Peyer's patch (tissue), 4 donors: ENCODE measurements around the gene ZMAT5. TPM values are rescaled to one million over a fixed set of nuclear protein-coding genes. Genes with fewer than 3 reads are reported as not detected.

Source experiments
- DNase-seq, 3 donors: peaks; one replicate each; pipeline ENCODE4 v3.0.0-alpha.2; 2017 to 2019
- H3K27ac ChIP-seq, 4 donors: fragments of 200-600 bp; sonication (generic); one replicate each; pipeline ENCODE4 v1.5.1; 2016 to 2019
- H3K27me3 ChIP-seq, 2 donors: fragments of 200-600 bp; sonication (generic); one replicate each; pipeline ENCODE4 v1.5.1; 2019
- H3K36me3 ChIP-seq, 3 donors: fragments of 200-600 bp; sonication (generic); one replicate each; pipeline ENCODE4 v1.5.1; 2016 to 2019
- H3K4me1 ChIP-seq, 4 donors: fragments of 200-600 bp; sonication (generic); one replicate each; pipeline ENCODE4 v1.5.1; 2016 to 2019
- H3K4me3 ChIP-seq, 4 donors: fragments of 200-600 bp; sonication (generic); 1 replicate in 3 of 4; 2 replicates in 1 of 4; pipeline ENCODE4 v1.5.1; 2016 to 2019; ENCODE audit warnings: mild to moderate bottlenecking in 1 of 4
- H3K9me3 ChIP-seq, 4 donors: fragments of 200-600 bp; sonication (generic); one replicate each; pipeline ENCODE4 v1.5.1; 2016 to 2019; ENCODE audit warnings: mild to moderate bottlenecking in 1 of 4
- CTCF ChIP-seq, 6 experiments: fragments of 450-650 bp in 4 of 6; fragments of 200-600 bp in 2 of 6; sonication (generic) in 1 of 6; IDR thresholded peaks; one replicate each; pipeline ENCODE4 v1.5.1; 2017 to 2019; ENCODE audit warnings: antibody characterized with exemption in 6 of 6, mild to moderate bottlenecking in 3 of 6, moderate library complexity in 1 of 6
- POLR2A ChIP-seq, 2 donors: fragments of 450-650 bp; IDR thresholded peaks; one replicate each; pipeline ENCODE4 v1.5.1; 2017; ENCODE audit warnings: antibody characterized with exemption in 2 of 2, mild to moderate bottlenecking in 2 of 2, moderate library complexity in 2 of 2
- total RNA-seq, 4 donors: library from RNA; depleted of rRNA; stranded (reverse); fragments of >200 nt; gene quantifications; one replicate each; pipeline ENCODE4 v1.1.0, GENCODE V29; 2016

The ZMAT5 gene
- total RNA-seq, 4 donors from 2014 or later, result 16.2 to 22.5 (median 17.9) TPM

GRCh38 chr22:29813563-29813962 lies 46.8 kb upstream of the ZMAT5 start:
- TF ChIP-seq POLR2A (IDR thresholded peaks at IDR 0.05) (no peak), CTCF (IDR thresholded peaks at IDR 0.05) (peak in 1 of 6 experiments; percentile 7)
- Histone ChIP-seq H3K27me3 (no peaks in the 10 kb centered on the region), H3K9me3 (no peaks in the 10 kb centered on the region), H3K4me3 (no peak overlapping the region), H3K36me3 (peaks cover 0 to 86% (median 0%) of the 10 kb centered on the region in 3 donors), H3K4me1 (no peaks in the 10 kb centered on the region), H3K27ac (no peak overlapping the region)
- no peak for DNase-seq

- Histone ChIP-seq H3K4me3 (no peak overlapping the region), H3K27me3 (no peaks in the 10 kb centered on the region), H3K4me1 (no peaks in the 10 kb centered on the region), H3K9me3 (no peaks in the 10 kb centered on the region), H3K36me3 (peaks cover 0 to 88% (median 0%) of the 10 kb centered on the region in 3 donors), H3K27ac (no peak overlapping the region)
- no peak for TF ChIP-seq CTCF (IDR thresholded peaks at IDR 0.05)
- no peak for TF ChIP-seq POLR2A (IDR thresholded peaks at IDR 0.05)
- DNase-seq, result no peak
Measured at GRCh38 chr22:29813126-29813525, 46.3 kb upstream of the ZMAT5 start.

DNA sequence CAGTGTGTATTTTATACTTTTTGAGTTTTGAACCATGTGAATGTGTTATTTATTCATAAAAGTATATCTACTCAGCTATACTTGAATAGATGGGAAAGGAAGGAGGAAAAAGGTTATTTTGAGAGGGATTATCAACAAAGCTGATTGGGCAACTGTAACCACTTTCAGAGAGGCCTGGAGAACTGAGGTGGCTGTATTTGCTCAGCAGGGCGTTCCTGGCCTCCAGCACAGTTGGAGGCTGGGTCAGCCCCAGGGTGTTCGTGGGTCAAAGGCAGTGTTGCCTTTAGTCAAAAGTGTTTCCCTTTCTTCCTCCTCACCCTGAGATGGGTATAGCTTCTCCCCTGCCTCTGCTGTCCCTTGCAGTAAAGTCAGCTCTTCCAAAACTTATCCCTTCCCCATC lies 44.6 kb upstream of the ZMAT5 start:
- Histone ChIP-seq H3K4me3 (no peak overlapping the region), H3K36me3 (peaks cover 0 to 90% (median 0%) of the 10 kb centered on the region in 3 donors), H3K27me3 (no peaks in the 10 kb centered on the region), H3K4me1 (no peaks in the 10 kb centered on the region), H3K27ac (no peak overlapping the region), H3K9me3 (no peaks in the 10 kb centered on the region)
- DNase-seq, result no peak
- TF ChIP-seq POLR2A (IDR thresholded peaks at IDR 0.05) (no peak), CTCF (IDR thresholded peaks at IDR 0.05) (no peak)

DNA sequence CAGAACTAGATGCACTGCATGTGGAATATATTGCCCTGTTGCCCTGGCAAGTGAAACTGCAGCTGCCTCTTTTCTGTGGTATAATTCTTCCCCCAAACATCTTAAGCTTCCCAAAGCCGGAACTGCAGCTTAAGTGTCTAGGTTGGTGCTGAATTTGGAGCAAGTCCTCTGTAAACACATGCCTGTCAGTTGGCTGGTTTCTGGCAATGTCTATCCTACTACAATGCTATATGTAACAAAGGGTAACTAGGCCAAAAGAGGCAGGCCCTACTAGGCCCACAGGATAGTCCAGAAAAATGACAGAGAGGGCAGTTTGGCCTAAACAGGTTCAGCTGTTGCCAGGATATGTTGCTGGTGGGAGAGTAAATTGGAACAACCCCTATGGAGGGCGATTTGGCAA lies 43.4 kb upstream of the ZMAT5 start:
- DNase-seq, result no peak
- H3K36me3 ChIP-seq, result peaks cover 0 to 96% (median 0%) of the 10 kb centered on the region in 3 donors
- H3K27ac ChIP-seq, result no peak overlapping the region
- H3K4me1 ChIP-seq, result no peaks in the 10 kb centered on the region
- H3K9me3 ChIP-seq, result no peaks in the 10 kb centered on the region
- H3K4me3 ChIP-seq, result no peak overlapping the region
- TF ChIP-seq POLR2A (IDR thresholded peaks at IDR 0.05), result no peak
- TF ChIP-seq CTCF (IDR thresholded peaks at IDR 0.05), result no peak
- no peaks in the 10 kb centered on the region for H3K27me3 ChIP-seq

- H3K27me3 ChIP-seq, result no peaks in the 10 kb centered on the region
- no peak overlapping the region for H3K27ac ChIP-seq
- TF ChIP-seq POLR2A (IDR thresholded peaks at IDR 0.05), result no peak
- no peak for TF ChIP-seq CTCF (IDR thresholded peaks at IDR 0.05)
- no peak overlapping the region for H3K4me3 ChIP-seq
- no peaks in the 10 kb centered on the region for H3K4me1 ChIP-seq
- H3K36me3 ChIP-seq, result peaks cover 0 to 94% (median 0%) of the 10 kb centered on the region in 3 donors
- DNase-seq, result no peak
- H3K9me3 ChIP-seq, result no peaks in the 10 kb centered on the region
Measured at GRCh38 chr22:29806196-29806595, 39.4 kb upstream of the ZMAT5 start.

DNA sequence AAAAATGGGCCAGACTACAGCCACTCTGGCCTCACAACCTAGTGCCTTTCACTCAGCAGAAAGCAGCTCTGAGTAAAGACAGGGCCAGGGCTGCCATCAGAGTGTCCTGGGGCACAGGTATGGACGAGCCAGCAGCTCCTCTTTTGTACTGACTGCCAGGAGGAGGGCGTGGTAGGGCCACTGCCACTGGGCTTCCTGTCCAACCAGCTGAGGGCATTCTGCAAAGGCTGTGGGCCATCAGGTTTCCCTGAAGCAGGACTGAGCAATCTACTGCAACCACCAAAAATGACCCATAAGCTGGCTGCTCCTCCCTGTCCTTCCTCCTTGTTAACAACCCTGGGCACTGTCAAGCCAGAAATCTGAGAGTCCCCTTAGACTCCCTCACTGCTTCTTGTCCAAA lies 38.2 kb upstream of the ZMAT5 start:
- no peak for DNase-seq

More for the DNA sequence above, 38.2 kb upstream of the ZMAT5 start:
- TF ChIP-seq POLR2A (IDR thresholded peaks at IDR 0.05), result no peak
- TF ChIP-seq CTCF (IDR thresholded peaks at IDR 0.05), result no peak
- Histone ChIP-seq H3K4me1 (no peaks in the 10 kb centered on the region), H3K36me3 (peaks cover 0 to 96% (median 0%) of the 10 kb centered on the region in 3 donors), H3K9me3 (no peaks in the 10 kb centered on the region), H3K27ac (no peak overlapping the region), H3K4me3 (no peak overlapping the region), H3K27me3 (no peaks in the 10 kb centered on the region)
